Lower leg skin (tissue), 4 donors: Measurements from ENCODE around the gene JUND. TPM values are rescaled to one million over a fixed set of nuclear protein-coding genes. Genes with fewer than 3 reads are reported as not detected.

Source experiments
- DNase-seq, 2 donors: peaks; one replicate each; pipeline ENCODE4 v3.0.0-alpha.2; 2019; ENCODE audit warnings: low spot score in 2 of 2
- H3K4me3 ChIP-seq: fragments of 200-600 bp; sonication (generic); 2 replicates; pipeline ENCODE4 v1.5.1; 2017; ENCODE audit warnings: mild to moderate bottlenecking, low read depth; ENCODE audit not compliant: poor library complexity, severe bottlenecking
- POLR2A ChIP-seq, 2 donors: fragments of 450-650 bp; IDR thresholded peaks; one replicate each; pipeline ENCODE4 v1.6.1; 2016 to 2017; ENCODE audit warnings: antibody characterized with exemption in 2 of 2, mild to moderate bottlenecking in 1 of 2, moderate library complexity in 1 of 2
- WGBS, 2 donors: methylation state at CpG; one replicate each; pipeline ENCODE4 v1.1.5; 2018; 5-methylcytosine and 5-hydroxymethylcytosine counted together
- intact Hi-C: fragments of 100-400 bp; cut with DNase I; formaldehyde crosslinking; loops from one replicate; pipeline ENCODE4 v1.15.0; 2023; ENCODE audit warnings: low total_unique reads
- total RNA-seq, 4 donors: library from RNA; depleted of rRNA; stranded (reverse); fragments of >200 nt; gene quantifications; one replicate each; pipeline ENCODE4 v1.1.0, GENCODE V29; 2016
- TF ChIP-seq, protein P1 (sequence below), 3 donors: fragments of 450-650 bp; IDR thresholded peaks; one replicate each; pipeline ENCODE4 v1.5.1; 2016; ENCODE audit warnings: antibody characterized with exemption in 3 of 3, mild to moderate bottlenecking in 3 of 3, moderate library complexity in 2 of 3

Gene JUND
- total RNA-seq, 4 donors from 2014 or later: 337 to 886 (median 413) TPM

DNA sequence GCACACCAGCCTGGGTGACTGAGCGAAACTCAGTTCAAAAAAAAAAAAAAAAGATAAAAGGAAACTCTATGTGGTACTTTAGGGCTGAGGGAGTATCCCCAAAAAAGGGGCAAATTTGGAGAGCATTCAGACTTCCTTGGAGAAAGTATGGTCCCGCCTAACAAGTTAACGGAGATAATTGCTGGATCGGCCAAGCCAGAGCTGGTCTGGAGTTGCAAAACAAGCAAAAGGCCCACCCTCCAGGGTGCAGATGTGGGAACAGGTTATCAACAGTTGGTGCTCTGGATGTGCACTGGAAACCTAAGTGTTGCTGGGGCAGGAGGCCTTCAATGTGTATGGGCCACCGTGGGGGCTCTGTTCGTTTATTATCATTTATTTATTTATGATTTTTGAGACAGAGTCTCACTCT, 10.0 kb downstream of the JUND start:
- WGBS, 2 donors: 41 to 43% methylated on average over 6 of the region's 6 CpGs
- TF ChIP-seq, protein P1, sequence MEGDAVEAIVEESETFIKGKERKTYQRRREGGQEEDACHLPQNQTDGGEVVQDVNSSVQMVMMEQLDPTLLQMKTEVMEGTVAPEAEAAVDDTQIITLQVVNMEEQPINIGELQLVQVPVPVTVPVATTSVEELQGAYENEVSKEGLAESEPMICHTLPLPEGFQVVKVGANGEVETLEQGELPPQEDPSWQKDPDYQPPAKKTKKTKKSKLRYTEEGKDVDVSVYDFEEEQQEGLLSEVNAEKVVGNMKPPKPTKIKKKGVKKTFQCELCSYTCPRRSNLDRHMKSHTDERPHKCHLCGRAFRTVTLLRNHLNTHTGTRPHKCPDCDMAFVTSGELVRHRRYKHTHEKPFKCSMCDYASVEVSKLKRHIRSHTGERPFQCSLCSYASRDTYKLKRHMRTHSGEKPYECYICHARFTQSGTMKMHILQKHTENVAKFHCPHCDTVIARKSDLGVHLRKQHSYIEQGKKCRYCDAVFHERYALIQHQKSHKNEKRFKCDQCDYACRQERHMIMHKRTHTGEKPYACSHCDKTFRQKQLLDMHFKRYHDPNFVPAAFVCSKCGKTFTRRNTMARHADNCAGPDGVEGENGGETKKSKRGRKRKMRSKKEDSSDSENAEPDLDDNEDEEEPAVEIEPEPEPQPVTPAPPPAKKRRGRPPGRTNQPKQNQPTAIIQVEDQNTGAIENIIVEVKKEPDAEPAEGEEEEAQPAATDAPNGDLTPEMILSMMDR (IDR thresholded peaks at IDR 0.05): no peak
- intact Hi-C loops: no loop called here
- no peak for DNase-seq
- no peak overlapping the region for H3K4me3 ChIP-seq

GRCh38 chr19:18270326-18270725, 11.1 kb downstream of the JUND start:
- no peak overlapping the region for H3K4me3 ChIP-seq
- TF ChIP-seq, protein P1 (IDR thresholded peaks at IDR 0.05): no peak
- TF ChIP-seq POLR2A (IDR thresholded peaks at IDR 0.05): no peak
- intact Hi-C loops: no loop called here
- 88 to 93% methylated on average over 9 of the region's 9 CpGs for WGBS, 2 donors
- DNase-seq: no peak

- TF ChIP-seq, protein P1 (IDR thresholded peaks at IDR 0.05): no peak
- no peak for TF ChIP-seq POLR2A (IDR thresholded peaks at IDR 0.05)
- intact Hi-C loops: no loop called here
- H3K4me3 ChIP-seq: no peak overlapping the region
- 62 to 77% methylated on average over 2 of the region's 2 CpGs for WGBS, 2 donors
- no peak for DNase-seq
Observed at GRCh38 chr19:18269070-18269723, 12.2 kb downstream of the JUND start.

GRCh38 chr19:18266771-18267686, 14.4 kb downstream of the JUND start:
- intact Hi-C loops: no loop called here
- H3K4me3 ChIP-seq: no peak overlapping the region
- DNase-seq: no peak
- 88 to 89% methylated on average over 41 to 42 of the region's 42 CpGs for WGBS, 2 donors
- TF ChIP-seq, protein P1 (IDR thresholded peaks at IDR 0.05): no peak
- no peak for TF ChIP-seq POLR2A (IDR thresholded peaks at IDR 0.05)

DNA sequence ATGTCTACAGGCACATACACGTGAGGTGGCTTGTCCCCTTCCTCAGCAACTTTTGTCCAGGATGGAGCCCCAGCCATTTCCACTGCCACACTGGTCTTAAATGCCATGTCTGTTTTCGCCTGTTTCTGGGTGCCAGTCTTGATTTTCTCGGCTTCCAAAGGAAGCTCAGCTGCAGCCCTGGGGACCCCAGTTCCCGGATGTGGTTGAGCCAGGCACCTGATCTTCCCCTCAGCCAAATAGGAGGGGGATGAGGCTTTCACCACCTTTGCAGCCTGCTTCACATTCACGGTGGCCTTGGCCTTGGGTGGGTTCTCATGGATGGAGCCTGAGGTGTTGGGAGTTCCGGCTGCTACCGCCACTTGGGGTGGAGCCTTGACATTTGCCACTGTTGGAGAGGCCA, 15.8 kb downstream of the JUND start:
- 94 to 96% methylated on average over 7 of the region's 7 CpGs for WGBS, 2 donors
- no peak overlapping the region for H3K4me3 ChIP-seq
- no peak for DNase-seq
- intact Hi-C loops: no loop called here
- no peak for TF ChIP-seq POLR2A (IDR thresholded peaks at IDR 0.05)
- TF ChIP-seq, protein P1 (IDR thresholded peaks at IDR 0.05): no peak
